H1 (cell line): ENCODE results near the gene SLC44A5. TPM values are rescaled to one million over a fixed set of nuclear protein-coding genes. Genes with fewer than 3 reads are reported as not detected.

ENCODE experiments used
- CTCF ChIA-PET: fragments of 300-600 bp; sonication (Branson Sonifier 250); formaldehyde crosslinking; loops from one replicate; lab custom pipeline; 2021; ENCODE audit not compliant: partially characterized antibody; lab: Charles Lee
- POLR2A ChIA-PET: fragments of 300-600 bp; sonication (Branson Sonifier 250); formaldehyde crosslinking; loops from one replicate; lab custom pipeline; 2021; ENCODE audit warnings: inconsistent platforms; ENCODE audit not compliant: partially characterized antibody; lab: Charles Lee
- DNase-seq, 2 experiments: peaks; one replicate each; pipeline versions ENCODE4 v3.0.0 to v3.0.0-alpha.2; 2010 to 2022; ENCODE audit warnings: low spot score in 2 of 2, low read depth in 1 of 2, mixed read lengths in 1 of 2
- FAIRE-seq: peaks from 2 replicates; lab custom pipeline; 2011; peaks lifted over from hg19 to GRCh38; lab: Jason Lieb, UNC
- H2AFZ ChIP-seq: 2 replicates; pipeline ENCODE4 v1.8.1; 2012; ENCODE audit warnings: low read length, inconsistent platforms
- H2AK5ac ChIP-seq: 2 replicates; pipeline ENCODE4 v1.6.1; 2013; ENCODE audit warnings: low read depth, low read length
- H2BK120ac ChIP-seq: replicated peaks from 2 replicates; pipeline ENCODE3; 2013; ENCODE audit warnings: low read depth, low read length, inconsistent platforms
- H2BK12ac ChIP-seq: 2 replicates; pipeline ENCODE4 v1.6.1; 2013; ENCODE audit warnings: low read depth, low read length
- H2BK15ac ChIP-seq: 2 replicates; pipeline ENCODE4 v1.6.1; 2013; ENCODE audit warnings: low read length
- H2BK20ac ChIP-seq: 2 replicates; pipeline ENCODE4 v1.6.1; 2013; ENCODE audit warnings: low read length
- H2BK5ac ChIP-seq: 2 replicates; pipeline ENCODE4 v1.6.1; 2013; ENCODE audit warnings: low read depth, low read length
- H3K14ac ChIP-seq: 2 replicates; pipeline ENCODE4 v1.6.1; 2013; ENCODE audit warnings: inconsistent platforms; ENCODE audit not compliant: insufficient read length
- H3K18ac ChIP-seq: 2 replicates; pipeline ENCODE4 v1.6.1; 2013; ENCODE audit warnings: low read length; ENCODE audit errors: extremely low read depth
- H3K23ac ChIP-seq: 2 replicates; pipeline ENCODE4 v1.6.1; 2013; ENCODE audit warnings: inconsistent platforms; ENCODE audit not compliant: insufficient read length
- H3K23me2 ChIP-seq: 2 replicates; pipeline ENCODE4 v1.6.1; 2013; ENCODE audit warnings: low read depth, low read length
- H3K27ac ChIP-seq: 2 replicates; pipeline ENCODE4 v1.6.1; 2011; ENCODE audit warnings: low read depth, low read length, inconsistent platforms
- H3K27me3 ChIP-seq, 4 experiments: replicated peaks in 1 of 4; 1 replicate in 1 of 4; 2 replicates in 3 of 4; pipeline versions ENCODE4 v1.6.1 to v1.8.1; 2011 to 2013; ENCODE audit warnings: low read length in 3 of 4, mild to moderate bottlenecking in 3 of 4, inconsistent platforms in 2 of 4, mixed read lengths in 2 of 4, moderate library complexity in 1 of 4; ENCODE audit not compliant: control insufficient read depth in 3 of 4, insufficient read depth in 3 of 4; ENCODE audit errors: extremely low read depth in 1 of 4
- H3K36me3 ChIP-seq, 4 experiments: 2 replicates each; pipeline versions ENCODE4 v1.6.1 to v1.8.1; 2011 to 2013; ENCODE audit warnings: mild to moderate bottlenecking in 4 of 4, low read length in 3 of 4, moderate library complexity in 2 of 4, control low read depth in 1 of 4, inconsistent platforms in 1 of 4; ENCODE audit not compliant: insufficient read depth in 4 of 4, control insufficient read depth in 2 of 4
- H3K4ac ChIP-seq: replicated peaks from 2 replicates; pipeline ENCODE3; 2013; ENCODE audit warnings: low read length, low read depth, mixed read lengths, inconsistent platforms; ENCODE audit not compliant: insufficient read length
- H3K4me1 ChIP-seq, 4 experiments: replicated peaks in 1 of 4; 1 replicate in 1 of 4; 2 replicates in 3 of 4; pipeline versions ENCODE4 v1.6.1 to v1.8.1; 2011 to 2013; ENCODE audit warnings: low read length in 3 of 4, inconsistent platforms in 2 of 4, mixed read lengths in 1 of 4; ENCODE audit not compliant: insufficient read depth in 4 of 4, control insufficient read depth in 3 of 4
- H3K4me2 ChIP-seq, 2 experiments: 2 replicates each; pipeline versions ENCODE4 v1.6.1 to v1.8.1; 2011 to 2013; ENCODE audit warnings: low read depth in 2 of 2, low read length in 2 of 2, control low read depth in 1 of 2, inconsistent platforms in 1 of 2, mild to moderate bottlenecking in 1 of 2; ENCODE audit not compliant: insufficient read depth in 1 of 2
- H3K4me3 ChIP-seq, 4 experiments: fragments of 200-600, 300-600 bp in 1 of 4; sonication (generic), shearing (Covaris generic), sonication (Bioruptor Twin) in 1 of 4; 2 replicates each; pipeline versions ENCODE4 v1.5.1 to v1.8.1; 2011 to 2016; ENCODE audit warnings: low read length in 4 of 4, low read depth in 3 of 4, control low read depth in 2 of 4, inconsistent platforms in 2 of 4, mild to moderate bottlenecking in 2 of 4, mixed read lengths in 1 of 4, moderate library complexity in 1 of 4; ENCODE audit not compliant: insufficient read depth in 2 of 4; ENCODE audit errors: extremely low read depth in 1 of 4
- H3K56ac ChIP-seq: replicated peaks from 2 replicates; pipeline ENCODE3; 2013; ENCODE audit warnings: low read depth, mild to moderate bottlenecking, mixed read lengths, low read length, inconsistent platforms; ENCODE audit not compliant: insufficient read length
- H3K79me1 ChIP-seq: 2 replicates; pipeline ENCODE4 v1.6.1; 2013; ENCODE audit warnings: low read depth, low read length, control low read depth
- H3K79me2 ChIP-seq, 2 experiments: 2 replicates each; pipeline versions ENCODE4 v1.6.1 to v1.8.1; 2012 to 2013; ENCODE audit warnings: low read length in 2 of 2, mild to moderate bottlenecking in 2 of 2, inconsistent platforms in 1 of 2; ENCODE audit not compliant: insufficient read depth in 2 of 2, control insufficient read depth in 1 of 2
- H3K9ac ChIP-seq, 4 experiments: replicated peaks in 1 of 4; 1 replicate in 1 of 4; 2 replicates in 3 of 4; pipeline versions ENCODE4 v1.6.1 to v1.8.1; 2011 to 2013; ENCODE audit warnings: low read depth in 3 of 4, low read length in 3 of 4, control low read depth in 2 of 4, mild to moderate bottlenecking in 2 of 4, moderate library complexity in 2 of 4, inconsistent platforms in 1 of 4; ENCODE audit errors: extremely low read depth in 1 of 4
- H3K9me3 ChIP-seq, 2 experiments: 2 replicates each; pipeline versions ENCODE4 v1.6.1 to v1.8.1; 2012 to 2013; ENCODE audit warnings: mild to moderate bottlenecking in 2 of 2, moderate library complexity in 2 of 2, control low read depth in 1 of 2, inconsistent platforms in 1 of 2, low read depth in 1 of 2, low read length in 1 of 2, mixed read lengths in 1 of 2; ENCODE audit not compliant: insufficient read depth in 2 of 2
- H4K20me1 ChIP-seq, 2 experiments: replicated peaks in 1 of 2; 2 replicates each; pipeline versions ENCODE3 to v1.8.1; 2011 to 2013; ENCODE audit warnings: inconsistent platforms in 2 of 2, low read length in 2 of 2, mild to moderate bottlenecking in 1 of 2; ENCODE audit not compliant: insufficient read depth in 2 of 2, control insufficient read depth in 1 of 2
- H4K5ac ChIP-seq: 2 replicates; pipeline ENCODE4 v1.6.1; 2013; ENCODE audit warnings: low read length, low read depth, mixed read lengths, inconsistent platforms; ENCODE audit not compliant: insufficient read length
- H4K8ac ChIP-seq: 2 replicates; pipeline ENCODE4 v1.8.0; 2013; ENCODE audit warnings: mild to moderate bottlenecking, moderate library complexity, low read length, inconsistent platforms; ENCODE audit not compliant: insufficient read depth; ENCODE audit errors: extremely low read depth
- H4K91ac ChIP-seq: replicated peaks from 2 replicates; pipeline ENCODE3; 2013; ENCODE audit warnings: low read length, mixed read lengths, inconsistent platforms; ENCODE audit not compliant: insufficient read length
- ASH2L ChIP-seq: fragments of 200-600, 300-600 bp; sonication (generic); IDR thresholded peaks from one replicate; pipeline ENCODE4 v1.7.1; 2017; ENCODE audit warnings: low read length
- CHD2 ChIP-seq: IDR thresholded peaks from 2 replicates; pipeline ENCODE4 v1.6.1; 2012; ENCODE audit warnings: low read length, improper control_type of control experiment
- GABPA ChIP-seq: IDR thresholded peaks from 2 replicates; pipeline ENCODE4 v1.6.1; 2011; ENCODE audit warnings: mild to moderate bottlenecking, low read length, moderate library complexity, borderline replicate concordance; ENCODE audit not compliant: insufficient read depth
- GTF2F1 ChIP-seq: IDR thresholded peaks from 2 replicates; pipeline ENCODE4 v1.6.1; 2012; ENCODE audit warnings: low read depth, low read length, improper control_type of control experiment, borderline replicate concordance
- KDM5A ChIP-seq: fragments of 200-600 bp; IDR thresholded peaks from 2 replicates; pipeline ENCODE4 v1.7.1; 2012; ENCODE audit warnings: mild to moderate bottlenecking, low read length, inconsistent platforms, mixed read lengths
- SAP30 ChIP-seq: fragments of 300-600 bp; sonication (generic); IDR thresholded peaks from 2 replicates; pipeline ENCODE4 v1.7.1; 2012; ENCODE audit warnings: low read length, moderate library complexity, mild to moderate bottlenecking, inconsistent platforms; ENCODE audit not compliant: insufficient read depth, insufficient replicate concordance
- SP1 ChIP-seq: IDR thresholded peaks from 2 replicates; pipeline ENCODE4 v1.6.1; 2011; ENCODE audit warnings: low read depth, low read length
- SP2 ChIP-seq: IDR thresholded peaks from 2 replicates; pipeline ENCODE4 v1.6.1; 2012; ENCODE audit warnings: mild to moderate bottlenecking, low read length, inconsistent platforms
- TAF1 ChIP-seq: IDR thresholded peaks from 2 replicates; pipeline ENCODE4 v1.6.1; 2011; ENCODE audit warnings: mild to moderate bottlenecking, low read depth, low read length
- TAF7 ChIP-seq: optimal IDR thresholded peaks from 2 replicates; pipeline ENCODE3; 2011; ENCODE audit warnings: low read depth, mild to moderate bottlenecking, inconsistent platforms, low read length, moderate library complexity, borderline replicate concordance
- YY1 ChIP-seq: IDR thresholded peaks from 2 replicates; pipeline ENCODE4 v1.6.1; 2011; ENCODE audit warnings: low read depth, mild to moderate bottlenecking, low read length
- WGBS, 2 experiments: shearing (Covaris generic) in 1 of 2; methylation state at CpG; one replicate each; pipeline versions ENCODE4 v1.1.6 to v1.1.7; 2013 to 2015; ENCODE audit warnings: low lambda C conversion rate in 2 of 2, mixed read lengths in 2 of 2, inconsistent platforms in 1 of 2, low coverage in 1 of 2, missing lambda C conversion rate in 1 of 2; ENCODE audit not compliant: insufficient replicate concordance in 2 of 2, insufficient coverage in 1 of 2, insufficient read length in 1 of 2; ENCODE audit errors: extremely low coverage in 1 of 2, missing lambda C conversion rate in 1 of 2; 5-methylcytosine and 5-hydroxymethylcytosine counted together
- polyA plus RNA-seq, 7 experiments: library from polyadenylated mRNA; depleted of rRNA in 3 of 7; stranded (reverse) in 5 of 7; unstranded in 2 of 7; fragments of >200 nt in 5 of 7; fragments of 200-250 nt in 2 of 7; gene quantifications; 1 replicate in 5 of 7; 2 replicates in 1 of 7; 4 replicates in 1 of 7; pipeline versions ENCODE4 v1.2.1 to v1.2.3, GENCODE V29; 2011 to 2013; ENCODE audit warnings: missing spikeins in 2 of 7, mixed read lengths in 2 of 7
- total RNA-seq: library from RNA; stranded (reverse); fragmentation: NEBNext Ultra II Directional; extraction: Animal tissue kit (Norgen Biotek cat#: 25700); gene quantifications from 2 replicates; pipeline ENCODE4 v1.2.1, GENCODE V29; 2021
- TF ChIP-seq, protein P1 (sequence below): IDR thresholded peaks from 2 replicates; pipeline ENCODE4 v1.6.1; 2012; ENCODE audit warnings: inconsistent platforms

SLC44A5 gene
- total and polyA plus RNA-seq, 2 of the 8 experiments (the other 6 are each of a cell fraction or from before 2014, with no cell fraction given), result 1.8 to 3.3 TPM

DNA sequence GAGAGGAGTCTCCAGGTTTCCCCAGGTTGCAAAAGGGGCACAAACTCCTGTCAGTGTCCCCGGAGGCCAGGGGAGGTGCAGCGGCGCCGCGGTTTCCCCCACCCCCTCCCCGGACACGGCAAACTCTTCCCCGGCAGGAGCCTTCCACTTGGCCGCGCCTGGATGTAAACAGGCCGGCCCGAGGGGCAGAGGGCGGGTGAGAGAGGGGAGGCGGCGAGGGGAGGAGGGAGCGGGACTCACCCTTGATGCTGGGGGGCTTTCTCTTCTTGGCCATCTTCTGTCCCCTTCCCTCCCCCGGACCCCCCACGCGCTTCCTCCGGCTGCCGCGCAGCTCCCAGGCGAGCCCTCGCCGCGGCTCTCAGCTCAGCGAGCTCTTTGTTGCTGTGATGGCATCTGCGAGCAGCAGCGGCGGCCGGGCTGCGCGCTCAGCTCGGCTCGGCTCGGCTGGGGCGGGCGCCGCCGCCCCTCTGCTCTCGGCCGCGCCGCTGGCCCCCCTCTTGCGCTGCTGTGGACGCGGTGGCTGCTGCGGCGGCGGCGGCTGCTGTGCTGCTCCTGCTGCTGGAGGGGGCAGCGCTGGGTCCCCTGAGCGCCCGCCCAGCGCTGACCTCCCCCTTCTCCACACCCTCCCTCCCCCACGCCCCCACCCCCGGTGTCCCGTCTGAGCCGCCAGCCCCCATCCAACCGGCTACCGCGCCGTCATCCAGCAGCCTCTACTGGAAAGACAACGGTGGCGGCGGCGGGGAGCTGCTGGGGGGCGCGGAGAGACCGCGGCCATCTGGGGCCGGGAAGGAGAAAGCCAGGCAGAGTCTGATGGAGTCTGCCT lies 4.9 kb upstream of the SLC44A5 start:
- H4K91ac ChIP-seq, result no peak overlapping the region
- H4K8ac ChIP-seq, result no peak overlapping the region
- ChIA-PET POLR2A (interaction anchor here (0.6 to 5.1 kb wide), 8 partner anchors 13 to 250 kb away, joined by 3 to 22 read pairs (median 3); partner anchors contain the start of genes MSH4 and RABGGTB), CTCF (interaction anchor here (0.6 to 7.8 kb wide), 19 partner anchors 9 to 641 kb away, joined by 3 to 94 read pairs (median 3); no protein-coding TSS in a partner anchor)
- H2BK120ac ChIP-seq, result no peak overlapping the region
- H3K23ac ChIP-seq, result no peak overlapping the region
- H3K9ac ChIP-seq, result peak overlapping the region in 1 of 4 experiments; percentile 28; a peak in 1 of 7 replicates
- H3K9me3 ChIP-seq, result no peaks in the 10 kb centered on the region
- H3K27me3 ChIP-seq, result peaks cover 0 to 46% (median 32%) of the 10 kb centered on the region in 4 experiments; a peak in 6 of 7 replicates
- H3K14ac ChIP-seq, result no peak overlapping the region
- H2BK12ac ChIP-seq, result no peak overlapping the region
- H3K79me2 ChIP-seq, result no peaks in the 10 kb centered on the region
- H3K18ac ChIP-seq, result no peak overlapping the region; the same call in 1 of the 2 replicates
- no peak overlapping the region for H2AK5ac ChIP-seq
- H2BK20ac ChIP-seq, result no peak overlapping the region
- no peak overlapping the region for H3K4ac ChIP-seq
- no peak overlapping the region for H4K5ac ChIP-seq
- H3K23me2 ChIP-seq, result peaks cover 19% of the 10 kb centered on the region; the same call in 1 of the 2 replicates
- peak overlapping the region; percentile 70 to 80 (median 80) for H3K4me3 ChIP-seq
- no peaks in the 10 kb centered on the region for H3K79me1 ChIP-seq
- no peak overlapping the region for H2BK15ac ChIP-seq
- H3K4me1 ChIP-seq, result peaks cover 0 to 9% (median 0%) of the 10 kb centered on the region in 4 experiments; a peak in 2 of 7 replicates
- H2AFZ ChIP-seq, result peak overlapping the region; percentile 46
- H3K4me2 ChIP-seq, result peak overlapping the region; percentile 87 to 99
- H2BK5ac ChIP-seq, result no peak overlapping the region
- no peaks in the 10 kb centered on the region for H3K36me3 ChIP-seq
- no peak overlapping the region for H3K27ac ChIP-seq
- no peak overlapping the region for H3K56ac ChIP-seq
- WGBS, 2 experiments, result 1% methylated on average over 15 of the region's 72 CpGs; no CpG with 5 or more reads in 1 of the 2 experiments
- DNase-seq (peak in 1 of 2 experiments; percentile 73), FAIRE-seq (no peak)
- H4K20me1 ChIP-seq, result no peaks in the 10 kb centered on the region
- TF ChIP-seq KDM5A (no peak), GTF2F1 (no peak), SAP30 (no peak), TAF1 (0 out of 2 replicates have a peak, but pooled peaks have one; percentile 13), SP1 (no peak), CHD2 (no peak), YY1 (no peak), SP2 (no peak), TAF7 (no peak), GABPA (no peak), ASH2L (no peak)
- TF ChIP-seq, protein P1, sequence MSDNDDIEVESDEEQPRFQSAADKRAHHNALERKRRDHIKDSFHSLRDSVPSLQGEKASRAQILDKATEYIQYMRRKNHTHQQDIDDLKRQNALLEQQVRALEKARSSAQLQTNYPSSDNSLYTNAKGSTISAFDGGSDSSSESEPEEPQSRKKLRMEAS, result no peak; the same call in 1 of the 2 replicates
